Measurements from ENCODE around the gene LRRC63. TPM values are rescaled to one million over a fixed set of nuclear protein-coding genes. Genes with fewer than 3 reads are reported as not detected.

Gene LRRC63
- total RNA-seq, 1 donor from 2014 or later = 0.49 TPM

DNA sequence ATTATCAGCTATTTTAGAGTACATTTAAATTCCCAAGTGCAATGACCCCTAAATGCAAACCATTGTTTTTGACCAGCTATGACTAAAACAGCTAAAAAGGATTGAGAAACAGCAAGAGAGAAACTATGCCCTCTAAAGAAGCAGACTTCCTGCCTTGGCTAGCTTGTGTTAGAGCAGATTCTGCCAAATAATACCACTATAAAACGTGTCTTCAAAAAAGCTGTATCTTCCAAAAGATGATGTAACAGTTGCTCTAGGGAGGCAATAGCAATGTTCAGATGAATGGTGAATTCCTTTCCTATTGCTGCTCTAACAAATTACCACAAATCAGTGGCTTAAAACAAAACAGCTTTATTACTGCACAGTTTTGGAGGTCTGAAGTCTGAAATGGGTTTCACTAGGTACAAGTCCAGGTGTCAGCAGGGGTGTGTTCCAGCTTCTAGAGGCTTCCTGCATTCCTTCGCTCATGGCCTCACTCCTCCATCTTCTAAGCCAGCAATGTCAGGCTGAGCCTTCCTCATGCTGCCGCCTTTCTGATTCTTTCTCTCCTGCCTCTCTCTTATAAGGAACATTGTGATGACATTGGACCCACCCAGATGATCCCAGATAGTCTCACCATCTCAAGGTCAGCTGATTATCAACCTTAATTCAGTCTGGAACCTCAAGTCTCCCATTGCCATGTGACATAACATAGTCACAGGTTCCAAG lies 84.5 kb downstream of the LRRC63 start:
- intact Hi-C loops (cut with DNase I) = no loop called here

DNA sequence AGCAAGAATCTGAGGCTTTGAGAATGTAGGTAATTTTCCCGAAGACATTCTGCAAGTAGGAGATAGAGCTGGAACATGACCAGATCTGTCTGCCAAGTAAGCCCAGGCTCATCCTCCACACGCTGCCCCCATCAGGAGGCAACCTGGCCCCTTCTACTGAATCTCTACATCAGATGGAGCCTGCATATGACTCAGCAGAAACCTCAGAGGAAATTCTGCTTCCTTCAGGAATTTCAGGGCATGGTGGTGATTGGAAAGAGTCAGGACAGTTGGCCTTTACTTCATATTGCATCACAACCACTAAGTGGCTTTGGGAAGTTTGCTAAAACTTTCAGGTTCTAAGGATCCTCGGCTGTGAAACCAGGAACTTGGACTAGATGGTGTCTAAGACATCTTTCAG lies 85.2 kb downstream of the LRRC63 start:
- H3K9me3 ChIP-seq = no peaks in the 10 kb centered on the region
- DNase-seq (ENCODE audit: extremely low spot score in 2 of 2) = no peak
- no peak overlapping the region for H3K4me3 ChIP-seq
- H3K27me3 ChIP-seq = no peaks in the 10 kb centered on the region
- H3K4me1 ChIP-seq = peaks cover 24% of the 10 kb centered on the region
- TF ChIP-seq POLR2A (IDR thresholded peaks at IDR 0.05) (no peak), POLR2AphosphoS5 (IDR thresholded peaks at IDR 0.05; ENCODE audit: insufficient read depth in 1 of 2, low read depth in 1 of 2) (no peak)
- TF ChIP-seq, protein P1, sequence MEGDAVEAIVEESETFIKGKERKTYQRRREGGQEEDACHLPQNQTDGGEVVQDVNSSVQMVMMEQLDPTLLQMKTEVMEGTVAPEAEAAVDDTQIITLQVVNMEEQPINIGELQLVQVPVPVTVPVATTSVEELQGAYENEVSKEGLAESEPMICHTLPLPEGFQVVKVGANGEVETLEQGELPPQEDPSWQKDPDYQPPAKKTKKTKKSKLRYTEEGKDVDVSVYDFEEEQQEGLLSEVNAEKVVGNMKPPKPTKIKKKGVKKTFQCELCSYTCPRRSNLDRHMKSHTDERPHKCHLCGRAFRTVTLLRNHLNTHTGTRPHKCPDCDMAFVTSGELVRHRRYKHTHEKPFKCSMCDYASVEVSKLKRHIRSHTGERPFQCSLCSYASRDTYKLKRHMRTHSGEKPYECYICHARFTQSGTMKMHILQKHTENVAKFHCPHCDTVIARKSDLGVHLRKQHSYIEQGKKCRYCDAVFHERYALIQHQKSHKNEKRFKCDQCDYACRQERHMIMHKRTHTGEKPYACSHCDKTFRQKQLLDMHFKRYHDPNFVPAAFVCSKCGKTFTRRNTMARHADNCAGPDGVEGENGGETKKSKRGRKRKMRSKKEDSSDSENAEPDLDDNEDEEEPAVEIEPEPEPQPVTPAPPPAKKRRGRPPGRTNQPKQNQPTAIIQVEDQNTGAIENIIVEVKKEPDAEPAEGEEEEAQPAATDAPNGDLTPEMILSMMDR (IDR thresholded peaks at IDR 0.05) = no peak
- H3K27ac ChIP-seq = peak overlapping the region; percentile 30
- no peaks in the 10 kb centered on the region for H3K36me3 ChIP-seq
- intact Hi-C loops (cut with DNase I) = no loop called here

More for the DNA sequence above, 84.5 kb downstream of the LRRC63 start:
- Histone ChIP-seq H3K4me1 (peaks cover 24% of the 10 kb centered on the region), H3K9me3 (no peaks in the 10 kb centered on the region), H3K27me3 (no peaks in the 10 kb centered on the region), H3K36me3 (no peaks in the 10 kb centered on the region), H3K4me3 (no peak overlapping the region), H3K27ac (peak overlapping the region; percentile 30)
- no peak for DNase-seq (ENCODE audit: extremely low spot score in 2 of 2)
- TF ChIP-seq POLR2A (IDR thresholded peaks at IDR 0.05) = no peak
- TF ChIP-seq, protein P1 (IDR thresholded peaks at IDR 0.05) = no peak
- no peak for TF ChIP-seq POLR2AphosphoS5 (IDR thresholded peaks at IDR 0.05; ENCODE audit: insufficient read depth in 1 of 2, low read depth in 1 of 2)

DNA sequence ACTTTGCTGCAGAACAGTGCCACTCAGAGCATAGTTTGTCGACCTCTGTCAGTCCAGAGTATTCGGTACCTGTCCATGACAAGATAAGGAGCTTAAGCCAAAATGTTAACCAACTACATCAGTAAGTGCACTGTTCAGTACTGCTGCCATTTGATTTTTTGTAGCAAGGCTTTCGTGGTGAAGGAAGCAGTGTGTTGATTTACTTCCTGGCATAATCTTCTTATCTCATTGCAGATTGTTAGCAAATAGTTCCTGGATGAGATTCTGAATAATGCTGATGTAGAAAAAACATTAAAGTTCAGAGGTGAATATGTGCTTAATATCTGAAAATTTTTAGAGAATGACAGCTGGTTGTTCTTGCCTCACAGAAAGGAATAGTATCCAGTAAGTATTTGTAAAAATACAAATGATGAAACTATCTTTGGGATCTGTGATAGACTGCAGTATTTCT lies 85.7 kb downstream of the LRRC63 start:
- no peak for TF ChIP-seq POLR2AphosphoS5 (IDR thresholded peaks at IDR 0.05; ENCODE audit: insufficient read depth in 1 of 2, low read depth in 1 of 2)
- TF ChIP-seq POLR2A (IDR thresholded peaks at IDR 0.05) = no peak
- TF ChIP-seq, protein P1 (IDR thresholded peaks at IDR 0.05) = no peak
- no peak overlapping the region for H3K4me3 ChIP-seq
- peak overlapping the region; percentile 30 for H3K27ac ChIP-seq
- no peaks in the 10 kb centered on the region for H3K27me3 ChIP-seq
- H3K36me3 ChIP-seq = no peaks in the 10 kb centered on the region
- H3K4me1 ChIP-seq = peaks cover 24% of the 10 kb centered on the region
- intact Hi-C loops (cut with DNase I) = no loop called here
- no peaks in the 10 kb centered on the region for H3K9me3 ChIP-seq
- DNase-seq (ENCODE audit: extremely low spot score in 2 of 2) = no peak

DNA sequence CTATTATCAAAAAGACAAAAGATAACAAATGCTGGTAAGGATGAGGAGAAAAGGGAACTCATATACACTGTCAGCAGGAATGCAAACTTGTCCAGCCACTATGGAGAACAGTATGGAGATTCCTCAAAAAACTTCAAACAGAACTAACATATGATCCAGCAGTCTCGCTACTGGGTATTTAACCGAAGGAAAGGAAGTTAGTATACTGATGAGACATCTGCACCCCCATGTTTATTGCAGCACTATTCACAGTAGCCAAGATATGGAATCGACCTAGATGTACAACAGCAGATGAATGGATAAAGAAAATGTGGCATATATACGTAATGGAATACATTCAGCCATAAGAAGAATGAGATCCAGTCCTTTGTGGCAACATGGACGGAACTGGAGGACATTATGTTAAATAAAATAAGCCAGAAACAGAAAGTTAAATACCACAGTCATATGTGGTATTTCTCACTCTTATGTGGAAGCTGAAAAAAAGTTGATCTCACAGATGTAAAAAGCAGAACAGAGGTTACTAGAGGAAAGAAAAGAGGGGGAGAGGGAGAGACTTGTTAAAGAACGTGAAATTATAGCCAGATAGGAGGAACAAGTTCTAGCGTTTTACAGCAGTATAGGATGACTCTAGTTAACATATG lies 92.1 kb downstream of the LRRC63 start:
- TF ChIP-seq POLR2AphosphoS5 (IDR thresholded peaks at IDR 0.05; ENCODE audit: insufficient read depth in 1 of 2, low read depth in 1 of 2) = no peak
- TF ChIP-seq, protein P1 (IDR thresholded peaks at IDR 0.05) = no peak
- no peak for TF ChIP-seq POLR2A (IDR thresholded peaks at IDR 0.05)
- Histone ChIP-seq H3K4me3 (no peak overlapping the region), H3K27me3 (no peaks in the 10 kb centered on the region), H3K4me1 (no peaks in the 10 kb centered on the region), H3K9me3 (no peaks in the 10 kb centered on the region), H3K27ac (no peak overlapping the region), H3K36me3 (no peaks in the 10 kb centered on the region)
- DNase-seq (ENCODE audit: extremely low spot score in 2 of 2) = no peak
- intact Hi-C loops (cut with DNase I) = no loop called here

DNA sequence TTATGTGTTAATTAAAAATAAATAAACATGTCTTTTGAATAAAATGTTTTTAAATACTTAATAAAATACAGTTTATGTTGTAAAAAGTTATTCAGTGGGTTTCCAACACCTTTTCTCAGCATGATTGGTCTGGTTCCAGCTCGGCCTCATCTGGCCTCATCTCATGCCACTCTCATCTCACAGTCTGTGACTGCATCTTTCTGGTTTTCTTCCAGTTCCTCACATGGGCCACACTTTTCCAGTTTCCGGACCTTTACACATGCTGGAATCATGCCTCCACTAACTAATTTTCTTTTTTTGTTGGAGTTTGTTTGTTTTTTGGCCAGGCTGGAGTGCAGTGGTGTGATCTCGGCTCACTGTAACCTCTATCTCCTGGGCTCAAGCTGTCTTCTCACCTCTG lies 92.8 kb downstream of the LRRC63 start:
- Histone ChIP-seq H3K36me3 (no peaks in the 10 kb centered on the region), H3K27ac (no peak overlapping the region), H3K9me3 (no peaks in the 10 kb centered on the region), H3K4me1 (no peaks in the 10 kb centered on the region), H3K4me3 (no peak overlapping the region), H3K27me3 (no peaks in the 10 kb centered on the region)
- no peak for TF ChIP-seq POLR2AphosphoS5 (IDR thresholded peaks at IDR 0.05; ENCODE audit: insufficient read depth in 1 of 2, low read depth in 1 of 2)
- TF ChIP-seq, protein P1 (IDR thresholded peaks at IDR 0.05) = no peak
- TF ChIP-seq POLR2A (IDR thresholded peaks at IDR 0.05) = no peak
- intact Hi-C loops (cut with DNase I) = no loop called here
- no peak for DNase-seq (ENCODE audit: extremely low spot score in 2 of 2)
